Measurements from ENCODE around the gene PCGF6. TPM values are rescaled to one million over a fixed set of nuclear protein-coding genes. Genes with fewer than 3 reads are reported as not detected.

PCGF6 gene, protein sequence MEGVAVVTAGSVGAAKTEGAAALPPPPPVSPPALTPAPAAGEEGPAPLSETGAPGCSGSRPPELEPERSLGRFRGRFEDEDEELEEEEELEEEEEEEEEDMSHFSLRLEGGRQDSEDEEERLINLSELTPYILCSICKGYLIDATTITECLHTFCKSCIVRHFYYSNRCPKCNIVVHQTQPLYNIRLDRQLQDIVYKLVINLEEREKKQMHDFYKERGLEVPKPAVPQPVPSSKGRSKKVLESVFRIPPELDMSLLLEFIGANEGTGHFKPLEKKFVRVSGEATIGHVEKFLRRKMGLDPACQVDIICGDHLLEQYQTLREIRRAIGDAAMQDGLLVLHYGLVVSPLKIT
- total RNA-seq: 10 to 100 TPM in 1 of 6 donors, 1 to 10 TPM in 5; 6.0 to 10.9 (median 6.7) TPM

- 0 to 1% methylated on average over 28 to 45 of the region's 82 CpGs for WGBS, 2 donors
- peak in 2 of 4 donors; percentile 22 to 35 for TF ChIP-seq POLR2A (IDR thresholded peaks at IDR 0.05)
- TF ChIP-seq EP300 (IDR thresholded peaks at IDR 0.05): no peak
- TF ChIP-seq POLR2AphosphoS5 (IDR thresholded peaks at IDR 0.05): peak in 1 of 2 donors; percentile 43
- peak within 1 kb of the TSS; percentile 37 to 97 (median 87) for H3K4me3 ChIP-seq
- peaks cover 3 to 24% (median 17%) of the 10 kb centered on the region in 4 donors for H3K36me3 ChIP-seq
- DNase-seq (peak; percentile 78 to 97), ATAC-seq (ENCODE audit: low FRiP score in 2 of 2) (peak; percentile 88 to 99)
- peak within 1 kb of the TSS; percentile 77 to 91 (median 82) for H3K27ac ChIP-seq
- H3K27me3 ChIP-seq: no peaks in the 10 kb centered on the region
- H3K9me3 ChIP-seq: no peaks in the 10 kb centered on the region
- H3K4me1 ChIP-seq: peaks cover 5 to 23% (median 8%) of the 10 kb centered on the region in 4 donors
Measured at GRCh38 chr10:103350517-103351260, at the start of gene PCGF6. PCGF6 (minus strand) TSS chr10:103351140; CDS start chr10:103351066, 74 bp downstream.

GRCh38 chr10:103397191-103397825 lies 46.4 kb upstream of the PCGF6 start:
- H3K27me3 ChIP-seq: no peaks in the 10 kb centered on the region
- peak in 1 of 2 donors; percentile 24 for DNase-seq
- H3K4me1 ChIP-seq: peaks cover 18 to 41% (median 28%) of the 10 kb centered on the region in 4 donors
- peaks cover under 1 to 49% (median 16%) of the 10 kb centered on the region in 4 donors for H3K36me3 ChIP-seq
- ATAC-seq (ENCODE audit: low FRiP score in 2 of 2): no peak
- no peak overlapping the region for H3K27ac ChIP-seq
- no peaks in the 10 kb centered on the region for H3K9me3 ChIP-seq
- TF ChIP-seq EP300 (IDR thresholded peaks at IDR 0.05) (no peak), POLR2AphosphoS5 (IDR thresholded peaks at IDR 0.05) (no peak), POLR2A (IDR thresholded peaks at IDR 0.05) (no peak)
- TF ChIP-seq, protein P1, sequence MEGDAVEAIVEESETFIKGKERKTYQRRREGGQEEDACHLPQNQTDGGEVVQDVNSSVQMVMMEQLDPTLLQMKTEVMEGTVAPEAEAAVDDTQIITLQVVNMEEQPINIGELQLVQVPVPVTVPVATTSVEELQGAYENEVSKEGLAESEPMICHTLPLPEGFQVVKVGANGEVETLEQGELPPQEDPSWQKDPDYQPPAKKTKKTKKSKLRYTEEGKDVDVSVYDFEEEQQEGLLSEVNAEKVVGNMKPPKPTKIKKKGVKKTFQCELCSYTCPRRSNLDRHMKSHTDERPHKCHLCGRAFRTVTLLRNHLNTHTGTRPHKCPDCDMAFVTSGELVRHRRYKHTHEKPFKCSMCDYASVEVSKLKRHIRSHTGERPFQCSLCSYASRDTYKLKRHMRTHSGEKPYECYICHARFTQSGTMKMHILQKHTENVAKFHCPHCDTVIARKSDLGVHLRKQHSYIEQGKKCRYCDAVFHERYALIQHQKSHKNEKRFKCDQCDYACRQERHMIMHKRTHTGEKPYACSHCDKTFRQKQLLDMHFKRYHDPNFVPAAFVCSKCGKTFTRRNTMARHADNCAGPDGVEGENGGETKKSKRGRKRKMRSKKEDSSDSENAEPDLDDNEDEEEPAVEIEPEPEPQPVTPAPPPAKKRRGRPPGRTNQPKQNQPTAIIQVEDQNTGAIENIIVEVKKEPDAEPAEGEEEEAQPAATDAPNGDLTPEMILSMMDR (IDR thresholded peaks at IDR 0.05): no peak
- H3K4me3 ChIP-seq: peak overlapping the region; percentile 70 to 96 (median 92)
- WGBS, 2 donors: 67 to 70% methylated on average over 19 of the region's 19 CpGs

GRCh38 chr10:103396789-103397087 lies 45.8 kb upstream of the PCGF6 start:
- DNase-seq (no peak), ATAC-seq (ENCODE audit: low FRiP score in 2 of 2) (no peak)
- no peaks in the 10 kb centered on the region for H3K9me3 ChIP-seq
- H3K27ac ChIP-seq: peak overlapping the region; percentile 34 to 91 (median 66)
- peaks cover 6 to 48% (median 14%) of the 10 kb centered on the region in 4 donors for H3K36me3 ChIP-seq
- peak overlapping the region; percentile 70 to 96 (median 92) for H3K4me3 ChIP-seq
- 0% methylated on average over 8 of the region's 8 CpGs for WGBS, 2 donors
- peaks cover 18 to 41% (median 28%) of the 10 kb centered on the region in 4 donors for H3K4me1 ChIP-seq
- no peaks in the 10 kb centered on the region for H3K27me3 ChIP-seq
- TF ChIP-seq, protein P1 (IDR thresholded peaks at IDR 0.05): no peak
- TF ChIP-seq POLR2A (IDR thresholded peaks at IDR 0.05) (no peak), POLR2AphosphoS5 (IDR thresholded peaks at IDR 0.05) (no peak), EP300 (IDR thresholded peaks at IDR 0.05) (no peak)

- Histone ChIP-seq H3K9me3 (no peaks in the 10 kb centered on the region), H3K4me3 (peak within 1 kb of the TSS; percentile 70 to 96 (median 92)), H3K36me3 (peaks cover 6 to 48% (median 20%) of the 10 kb centered on the region in 4 donors), H3K27me3 (no peaks in the 10 kb centered on the region), H3K27ac (peak within 1 kb of the TSS; percentile 77 to 91 (median 82)), H3K4me1 (peaks cover 18 to 41% (median 28%) of the 10 kb centered on the region in 4 donors)
- TF ChIP-seq EP300 (IDR thresholded peaks at IDR 0.05) (no peak), POLR2AphosphoS5 (IDR thresholded peaks at IDR 0.05) (peak; percentile 77 to 81), POLR2A (IDR thresholded peaks at IDR 0.05) (peak in 3 of 4 donors; percentile 33 to 73 (median 62))
- TF ChIP-seq, protein P1 (IDR thresholded peaks at IDR 0.05): peak in 3 of 6 experiments; percentile 18 to 25 (median 20)
- ATAC-seq (ENCODE audit: low FRiP score in 2 of 2) (peak; percentile 100), DNase-seq (peak; percentile 95 to 99)
- WGBS, 2 donors: 1% methylated on average over 35 to 56 of the region's 56 CpGs
Measured at GRCh38 chr10:103396067-103396788, 45.3 kb upstream of the PCGF6 start, which contains the start of the genes ATP5MK and PDCD11. ATP5MK (minus strand) TSS chr10:103396475; CDS start chr10:103392457, 4,018 bp downstream. PDCD11 (plus strand) TSS chr10:103396626; CDS start chr10:103398427, 1,801 bp downstream.

All from upper lobe of left lung (tissue), 6 donors.